IPS-NIHi7 (cell line): Measurements from ENCODE around the gene STK26.
"Not testable (repeated sequence)": the region's sequence is repeated elsewhere in the genome, so short reads cannot be mapped to it uniquely, and the experiment has no call there.

Experiments used
- DNase-seq: peaks from one replicate; pipeline ENCODE4 v3.0.0; 2012; ENCODE audit warnings: mixed read lengths; ENCODE audit errors: extremely low spot score

Gene STK26

GRCh38 chrX:132037479-132037993 is 14.4 kb downstream of the STK26 start:
- DNase-seq, result no peak

GRCh38 chrX:132040066-132040465 is 17.0 kb downstream of the STK26 start:
- no peak for DNase-seq

- peak; percentile 33 for DNase-seq
Measured at GRCh38 chrX:132041015-132041414, 17.9 kb downstream of the STK26 start.

- DNase-seq, result no peak
Measured at GRCh38 chrX:132043977-132044376, 20.9 kb downstream of the STK26 start.

- DNase-seq, result no peak
Measured at GRCh38 chrX:132044953-132045352, 21.9 kb downstream of the STK26 start.

- DNase-seq, result no peak
Measured at GRCh38 chrX:132045456-132045855, 22.4 kb downstream of the STK26 start.

GRCh38 chrX:132046533-132046932 is 23.4 kb downstream of the STK26 start:
- DNase-seq, result no peak

- not testable (repeated sequence) for DNase-seq
Measured at GRCh38 chrX:132051778-132052177, 28.7 kb downstream of the STK26 start.

- no peak for DNase-seq
Measured at GRCh38 chrX:132058050-132058449, 34.9 kb downstream of the STK26 start.

- no peak for DNase-seq
Measured at GRCh38 chrX:132058975-132059374, 35.9 kb downstream of the STK26 start.

GRCh38 chrX:132059973-132060540 is 37.0 kb downstream of the STK26 start:
- no peak for DNase-seq

- no peak for DNase-seq
Measured at GRCh38 chrX:132063334-132063733, 40.2 kb downstream of the STK26 start.

GRCh38 chrX:132063862-132064261 is 40.8 kb downstream of the STK26 start:
- no peak for DNase-seq

- no peak for DNase-seq
Measured at GRCh38 chrX:132068405-132068804, 45.3 kb downstream of the STK26 start.

- DNase-seq, result peak; percentile 26
Measured at GRCh38 chrX:132071254-132071653, 48.2 kb downstream of the STK26 start.

GRCh38 chrX:132077414-132077813 is 54.3 kb downstream of the STK26 start:
- no peak for DNase-seq

- no peak for DNase-seq
Measured at GRCh38 chrX:132077912-132078311, 54.8 kb downstream of the STK26 start.

- no peak for DNase-seq
Measured at GRCh38 chrX:132085786-132086185, 62.7 kb downstream of the STK26 start.

GRCh38 chrX:132086672-132087071 is 63.6 kb downstream of the STK26 start:
- no peak for DNase-seq

- DNase-seq, result no peak
Measured at GRCh38 chrX:132088864-132089263, 65.8 kb downstream of the STK26 start.

- DNase-seq, result no peak
Measured at GRCh38 chrX:132090403-132091159, 67.5 kb downstream of the STK26 start.

GRCh38 chrX:132092439-132093065 is 69.5 kb downstream of the STK26 start:
- peak; percentile 89 for DNase-seq
